ENCODE measurements around the gene ARHGEF11. TPM values are rescaled to one million over a fixed set of nuclear protein-coding genes. Genes with fewer than 3 reads are reported as not detected.

ARHGEF11 gene
- total and polyA plus RNA-seq, 8 donors, result 9.1 to 21.0 (median 12.3) TPM

DNA sequence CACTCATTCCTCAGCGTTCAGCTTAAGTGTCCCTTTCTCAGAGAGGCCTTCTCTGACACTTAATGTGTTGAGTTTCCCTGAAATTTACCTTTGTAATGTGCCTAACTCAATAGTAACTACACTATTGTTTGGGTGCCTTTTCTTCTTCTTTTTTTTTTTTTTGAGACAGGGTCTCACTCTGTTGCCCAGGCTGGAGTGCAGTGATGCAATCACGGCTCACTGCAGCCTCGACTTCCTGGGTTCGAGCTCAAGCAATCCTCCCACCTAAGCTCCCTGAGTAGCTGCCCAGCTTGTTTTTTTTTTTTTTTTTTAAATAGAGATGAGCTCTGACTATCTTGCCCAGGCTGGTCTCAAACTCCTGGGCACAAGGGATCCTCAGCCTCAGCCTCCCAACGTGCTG lies 50.1 kb downstream of the ARHGEF11 start:
- no peak for FAIRE-seq
- TF ChIP-seq, protein P1, sequence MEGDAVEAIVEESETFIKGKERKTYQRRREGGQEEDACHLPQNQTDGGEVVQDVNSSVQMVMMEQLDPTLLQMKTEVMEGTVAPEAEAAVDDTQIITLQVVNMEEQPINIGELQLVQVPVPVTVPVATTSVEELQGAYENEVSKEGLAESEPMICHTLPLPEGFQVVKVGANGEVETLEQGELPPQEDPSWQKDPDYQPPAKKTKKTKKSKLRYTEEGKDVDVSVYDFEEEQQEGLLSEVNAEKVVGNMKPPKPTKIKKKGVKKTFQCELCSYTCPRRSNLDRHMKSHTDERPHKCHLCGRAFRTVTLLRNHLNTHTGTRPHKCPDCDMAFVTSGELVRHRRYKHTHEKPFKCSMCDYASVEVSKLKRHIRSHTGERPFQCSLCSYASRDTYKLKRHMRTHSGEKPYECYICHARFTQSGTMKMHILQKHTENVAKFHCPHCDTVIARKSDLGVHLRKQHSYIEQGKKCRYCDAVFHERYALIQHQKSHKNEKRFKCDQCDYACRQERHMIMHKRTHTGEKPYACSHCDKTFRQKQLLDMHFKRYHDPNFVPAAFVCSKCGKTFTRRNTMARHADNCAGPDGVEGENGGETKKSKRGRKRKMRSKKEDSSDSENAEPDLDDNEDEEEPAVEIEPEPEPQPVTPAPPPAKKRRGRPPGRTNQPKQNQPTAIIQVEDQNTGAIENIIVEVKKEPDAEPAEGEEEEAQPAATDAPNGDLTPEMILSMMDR (IDR thresholded peaks at IDR 0.05), result no peak
- no peaks in the 10 kb centered on the region for H3K4me1 ChIP-seq
- H3K27ac ChIP-seq, result no peak overlapping the region
- H3K36me3 ChIP-seq, result no peaks in the 10 kb centered on the region
- no peak for DNase-seq
- intact Hi-C loops (cut with DNase I), result no loop called here
- H3K4me3 ChIP-seq, result no peak overlapping the region
- no peak for ATAC-seq
- no peaks in the 10 kb centered on the region for H3K27me3 ChIP-seq
- no peaks in the 10 kb centered on the region for H3K9me3 ChIP-seq
- WGBS, 2 donors, result 87 to 92% methylated on average over 5 of the region's 5 CpGs

DNA sequence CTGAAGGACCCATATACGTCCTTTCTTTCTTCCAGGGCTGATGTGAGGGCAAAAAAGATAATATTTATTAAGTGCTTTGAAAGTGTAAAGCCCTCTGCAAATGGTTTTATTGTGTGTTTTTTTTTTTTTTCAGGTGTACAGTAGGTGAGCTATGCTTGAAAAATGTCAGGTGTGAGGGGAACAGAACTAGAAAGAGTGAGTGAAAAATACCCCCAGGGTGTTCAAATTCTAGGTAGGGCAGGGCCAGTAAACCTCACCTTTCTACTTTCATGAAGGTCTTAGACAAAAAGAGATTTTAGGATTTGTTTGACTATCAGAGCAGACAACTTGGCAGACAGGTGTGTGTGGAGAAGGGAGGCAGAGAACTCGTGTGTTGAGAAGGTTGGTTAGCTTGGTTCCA lies 51.3 kb downstream of the ARHGEF11 start:
- H3K36me3 ChIP-seq, result no peaks in the 10 kb centered on the region
- DNase-seq (no peak), FAIRE-seq (no peak), ATAC-seq (no peak)
- no peaks in the 10 kb centered on the region for H3K9me3 ChIP-seq
- intact Hi-C loops (cut with DNase I), result no loop called here
- WGBS, 2 donors, result 61 to 62% methylated on average over 2 of the region's 2 CpGs
- H3K27me3 ChIP-seq, result no peaks in the 10 kb centered on the region
- no peak overlapping the region for H3K4me3 ChIP-seq
- TF ChIP-seq, protein P1 (IDR thresholded peaks at IDR 0.05), result no peak
- H3K27ac ChIP-seq, result no peak overlapping the region
- no peaks in the 10 kb centered on the region for H3K4me1 ChIP-seq

DNA sequence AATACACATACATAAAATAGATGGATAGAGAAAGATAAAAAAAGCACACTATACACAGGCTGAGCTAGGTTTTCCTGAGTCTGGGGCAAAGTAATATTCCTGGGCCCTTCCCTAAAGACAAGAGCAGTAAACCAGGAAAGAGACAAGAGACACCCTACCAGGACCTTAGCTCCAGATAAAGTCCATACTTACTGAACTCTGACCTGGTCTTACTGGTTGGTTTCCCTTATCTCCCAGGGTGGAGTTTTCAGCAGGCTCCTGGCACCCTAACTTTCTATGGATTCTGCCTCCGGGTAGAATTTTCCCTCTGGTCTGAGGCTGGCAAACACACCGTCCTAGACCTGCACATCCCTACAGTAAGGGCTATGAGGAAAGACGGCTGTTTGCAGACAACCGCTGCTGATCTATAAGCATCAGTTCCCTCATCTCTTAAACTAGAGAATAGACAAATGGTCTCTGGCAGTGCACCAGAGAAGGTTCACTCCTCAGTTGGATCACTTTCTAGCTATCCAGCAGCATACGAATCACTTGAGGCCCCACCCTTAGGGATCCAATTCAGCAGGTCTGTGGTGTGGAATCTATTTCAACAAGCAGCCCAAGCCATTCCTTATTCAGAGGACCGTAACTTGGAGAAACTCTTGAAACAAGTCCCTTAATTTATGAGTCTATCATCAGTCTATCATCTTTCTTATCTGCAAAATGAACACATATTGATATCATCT lies 52.0 kb downstream of the ARHGEF11 start:
- TF ChIP-seq, protein P1 (IDR thresholded peaks at IDR 0.05), result no peak
- ATAC-seq, result no peak
- no peaks in the 10 kb centered on the region for H3K4me1 ChIP-seq
- H3K27ac ChIP-seq, result no peak overlapping the region
- H3K9me3 ChIP-seq, result no peaks in the 10 kb centered on the region
- no peak for DNase-seq
- no peaks in the 10 kb centered on the region for H3K27me3 ChIP-seq
- 72 to 75% methylated on average over 6 of the region's 6 CpGs for WGBS, 2 donors
- no peak for FAIRE-seq
- H3K36me3 ChIP-seq, result no peaks in the 10 kb centered on the region
- H3K4me3 ChIP-seq, result no peak overlapping the region
- intact Hi-C loops (cut with DNase I), result no loop called here

DNA sequence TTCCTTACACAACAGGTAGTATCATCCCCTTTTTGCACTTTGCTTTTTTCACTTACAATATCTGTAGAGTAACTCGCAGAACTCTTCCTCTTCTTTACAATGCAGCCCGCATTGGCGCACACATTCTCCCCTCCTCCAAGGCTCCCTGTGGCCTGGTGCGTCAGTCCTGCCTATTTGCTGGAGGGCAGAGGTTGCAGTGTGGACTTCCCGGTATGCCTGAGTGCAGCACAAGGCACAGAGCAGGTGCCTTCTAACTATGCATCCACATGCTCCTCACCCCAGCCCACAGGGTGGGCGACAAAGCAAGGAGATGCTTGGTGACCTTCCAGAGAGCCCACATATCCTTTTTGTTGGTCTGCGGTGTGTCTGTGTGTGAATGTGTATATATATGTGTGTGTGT lies 53.3 kb downstream of the ARHGEF11 start:
- H3K4me3 ChIP-seq, result no peak overlapping the region
- no peaks in the 10 kb centered on the region for H3K36me3 ChIP-seq
- no peak overlapping the region for H3K27ac ChIP-seq
- intact Hi-C loops (cut with DNase I), result no loop called here
- DNase-seq, result no peak
- 94 to 95% methylated on average over 7 of the region's 7 CpGs for WGBS, 2 donors
- no peaks in the 10 kb centered on the region for H3K27me3 ChIP-seq
- H3K9me3 ChIP-seq, result no peaks in the 10 kb centered on the region
- ATAC-seq, result no peak
- FAIRE-seq, result no peak
- H3K4me1 ChIP-seq, result no peaks in the 10 kb centered on the region
- TF ChIP-seq, protein P1 (IDR thresholded peaks at IDR 0.05), result no peak

DNA sequence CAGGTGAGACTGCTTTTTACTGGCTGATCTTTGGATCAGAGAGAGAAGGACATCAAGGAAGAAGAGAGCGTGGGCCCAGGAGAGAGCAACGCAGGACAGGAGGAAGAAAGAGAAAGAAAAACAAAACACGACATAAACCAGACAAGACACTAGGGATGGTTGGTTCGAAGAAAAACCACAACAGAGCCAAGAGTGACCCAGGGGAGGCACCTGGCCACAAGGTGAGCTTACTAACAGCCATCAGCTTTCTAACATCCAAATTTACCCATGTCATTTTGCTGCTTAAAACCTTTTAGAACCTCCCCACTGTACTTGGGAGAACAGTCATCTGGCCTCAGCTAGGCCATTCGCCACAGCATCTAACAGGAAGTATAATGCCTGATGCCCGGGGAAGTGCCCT lies 57.8 kb downstream of the ARHGEF11 start:
- H3K4me1 ChIP-seq, result no peaks in the 10 kb centered on the region
- TF ChIP-seq, protein P1 (IDR thresholded peaks at IDR 0.05), result no peak
- ATAC-seq, result no peak
- no peak for DNase-seq
- WGBS, 2 donors, result 91 to 95% methylated on average over 6 of the region's 6 CpGs
- H3K27ac ChIP-seq, result no peak overlapping the region
- H3K4me3 ChIP-seq, result no peak overlapping the region
- intact Hi-C loops (cut with DNase I), result no loop called here
- H3K27me3 ChIP-seq, result no peaks in the 10 kb centered on the region
- no peak for FAIRE-seq
- no peaks in the 10 kb centered on the region for H3K9me3 ChIP-seq
- H3K36me3 ChIP-seq, result peaks cover 0 to 7% (median 2%) of the 10 kb centered on the region in 3 donors

Data from pancreas (tissue), 10 donors.